ENCODE data around the gene ATP2B3.

Gene ATP2B3

GRCh38 chrX:153627675-153628111, 110.3 kb downstream of the ATP2B3 start:
- Histone ChIP-seq H3K27ac (ENCODE audit: low read depth, low read length) (no peak overlapping the region), H3K27me3 (ENCODE audit: insufficient read depth, low read length, poor library complexity) (no peaks in the 10 kb centered on the region), H4K8ac (ENCODE audit: low read depth, low read length) (no peak overlapping the region)

DNA sequence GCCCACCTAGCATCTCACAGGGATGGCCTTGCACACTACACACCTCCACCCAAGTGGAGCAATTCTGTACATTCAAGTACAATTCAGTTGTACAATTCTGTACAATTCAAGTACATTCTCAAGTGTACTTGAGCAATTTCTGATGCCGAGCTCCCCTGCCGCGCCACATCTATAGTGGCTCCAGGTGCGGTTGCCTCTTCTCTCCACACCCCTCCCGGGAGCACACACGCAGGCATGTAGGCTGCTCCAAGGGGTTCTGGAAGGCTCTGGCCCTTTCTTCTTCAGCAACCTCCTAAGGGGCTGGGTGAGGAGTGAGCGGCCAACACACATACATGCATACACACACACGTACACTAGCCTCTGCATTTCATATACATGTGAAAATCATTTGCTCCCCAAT, 110.7 kb downstream of the ATP2B3 start:
- Histone ChIP-seq H3K27me3 (ENCODE audit: insufficient read depth, low read length, poor library complexity) (no peaks in the 10 kb centered on the region), H3K27ac (ENCODE audit: low read depth, low read length) (no peak overlapping the region), H3K4me2 (ENCODE audit: low read length) (no peak overlapping the region), H3K56ac (ENCODE audit: low read length) (no peak overlapping the region), H3K79me1 (ENCODE audit: low read length) (no peaks in the 10 kb centered on the region), H3K79me2 (ENCODE audit: control insufficient read depth, insufficient read depth, low read length) (no peaks in the 10 kb centered on the region), H4K5ac (ENCODE audit: low read length) (no peak overlapping the region), H3K18ac (ENCODE audit: low read length) (no peak overlapping the region), H3K4me1 (ENCODE audit: control insufficient read depth, low read depth, low read length) (no peaks in the 10 kb centered on the region), H2BK120ac (ENCODE audit: low read depth, low read length) (no peak overlapping the region), H4K8ac (ENCODE audit: low read depth, low read length) (no peak overlapping the region), H3K23ac (ENCODE audit: low read length) (no peak overlapping the region), H2BK5ac (ENCODE audit: low read length) (no peak overlapping the region), H3K9ac (ENCODE audit: low read length) (no peak overlapping the region), H3K4me3 (ENCODE audit: low read length) (no peak overlapping the region), H2AK5ac (ENCODE audit: low read length) (no peak overlapping the region), H3K4ac (ENCODE audit: low read depth, low read length) (no peak overlapping the region), H3K36me3 (ENCODE audit: control insufficient read depth, insufficient read depth, low read length) (no peaks in the 10 kb centered on the region), H2BK15ac (replicated peaks; ENCODE audit: low read depth) (no peak overlapping the region)
- no peak for DNase-seq
- WGBS (ENCODE audit: extremely low coverage, insufficient coverage, low lambda C conversion rate) = no CpG with 5 or more reads among the region's 8 CpGs

More at GRCh38 chrX:153627675-153628111, 110.3 kb downstream of the ATP2B3 start:
- Histone ChIP-seq H3K79me2 (ENCODE audit: control insufficient read depth, insufficient read depth, low read length) (no peaks in the 10 kb centered on the region), H3K56ac (ENCODE audit: low read length) (no peak overlapping the region), H2BK15ac (replicated peaks; ENCODE audit: low read depth) (no peak overlapping the region), H3K4ac (ENCODE audit: low read depth, low read length) (no peak overlapping the region), H3K18ac (ENCODE audit: low read length) (no peak overlapping the region), H3K4me1 (ENCODE audit: control insufficient read depth, low read depth, low read length) (no peaks in the 10 kb centered on the region), H3K4me2 (ENCODE audit: low read length) (no peak overlapping the region), H2BK120ac (ENCODE audit: low read depth, low read length) (no peak overlapping the region), H2BK5ac (ENCODE audit: low read length) (no peak overlapping the region), H3K9ac (ENCODE audit: low read length) (no peak overlapping the region), H3K79me1 (ENCODE audit: low read length) (no peaks in the 10 kb centered on the region), H3K36me3 (ENCODE audit: control insufficient read depth, insufficient read depth, low read length) (no peaks in the 10 kb centered on the region), H3K4me3 (ENCODE audit: low read length) (no peak overlapping the region), H2AK5ac (ENCODE audit: low read length) (no peak overlapping the region), H3K23ac (ENCODE audit: low read length) (no peak overlapping the region), H4K5ac (ENCODE audit: low read length) (no peak overlapping the region)
- DNase-seq = no peak
- no CpG with 5 or more reads among the region's 15 CpGs for WGBS (ENCODE audit: extremely low coverage, insufficient coverage, low lambda C conversion rate)

DNA sequence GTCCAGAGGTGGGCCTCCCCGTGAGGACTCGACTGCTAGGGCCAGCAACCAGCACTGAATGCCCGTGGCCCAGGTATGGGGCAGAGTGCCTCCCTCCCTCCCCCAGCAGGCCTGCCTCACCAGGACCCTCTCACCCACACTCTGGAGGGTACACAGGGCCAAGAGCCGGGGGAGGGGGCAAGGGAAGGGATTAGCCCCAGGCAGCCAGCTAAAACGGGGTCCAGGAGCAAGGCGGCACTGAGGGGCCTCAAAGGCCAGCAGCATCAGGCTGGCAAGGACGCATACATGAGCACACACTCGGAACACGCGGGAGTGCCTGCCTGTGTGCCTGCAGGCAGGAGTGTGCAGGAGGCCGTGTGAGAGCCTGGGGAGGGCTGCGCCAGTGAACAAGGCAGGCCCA, 111.2 kb downstream of the ATP2B3 start:
- H2BK5ac ChIP-seq (ENCODE audit: low read length) = no peak overlapping the region
- H3K79me1 ChIP-seq (ENCODE audit: low read length) = no peaks in the 10 kb centered on the region
- no peak overlapping the region for H3K4me2 ChIP-seq (ENCODE audit: low read length)
- no peak overlapping the region for H3K4ac ChIP-seq (ENCODE audit: low read depth, low read length)
- no CpG with 5 or more reads among the region's 12 CpGs for WGBS (ENCODE audit: extremely low coverage, insufficient coverage, low lambda C conversion rate)
- no peak overlapping the region for H3K18ac ChIP-seq (ENCODE audit: low read length)
- H4K8ac ChIP-seq (ENCODE audit: low read depth, low read length) = no peak overlapping the region
- no peak for DNase-seq
- no peak overlapping the region for H2AK5ac ChIP-seq (ENCODE audit: low read length)
- no peak overlapping the region for H2BK120ac ChIP-seq (ENCODE audit: low read depth, low read length)
- H3K23ac ChIP-seq (ENCODE audit: low read length) = no peak overlapping the region
- no peaks in the 10 kb centered on the region for H3K36me3 ChIP-seq (ENCODE audit: control insufficient read depth, insufficient read depth, low read length)
- H4K5ac ChIP-seq (ENCODE audit: low read length) = no peak overlapping the region
- H3K79me2 ChIP-seq (ENCODE audit: control insufficient read depth, insufficient read depth, low read length) = no peaks in the 10 kb centered on the region
- no peaks in the 10 kb centered on the region for H3K4me1 ChIP-seq (ENCODE audit: control insufficient read depth, low read depth, low read length)
- H3K27me3 ChIP-seq (ENCODE audit: insufficient read depth, low read length, poor library complexity) = no peaks in the 10 kb centered on the region
- no peak overlapping the region for H2BK15ac ChIP-seq (replicated peaks; ENCODE audit: low read depth)
- H3K4me3 ChIP-seq (ENCODE audit: low read length) = no peak overlapping the region
- no peak overlapping the region for H3K27ac ChIP-seq (ENCODE audit: low read depth, low read length)
- no peak overlapping the region for H3K9ac ChIP-seq (ENCODE audit: low read length)
- H3K56ac ChIP-seq (ENCODE audit: low read length) = no peak overlapping the region

GRCh38 chrX:153631346-153631745, 113.9 kb downstream of the ATP2B3 start:
- H3K23ac ChIP-seq (ENCODE audit: low read length) = no peak overlapping the region
- H3K36me3 ChIP-seq (ENCODE audit: control insufficient read depth, insufficient read depth, low read length) = no peaks in the 10 kb centered on the region
- H2BK5ac ChIP-seq (ENCODE audit: low read length) = no peak overlapping the region
- no peak overlapping the region for H3K18ac ChIP-seq (ENCODE audit: low read length)
- no peak for DNase-seq
- no peak overlapping the region for H4K5ac ChIP-seq (ENCODE audit: low read length)
- H3K79me2 ChIP-seq (ENCODE audit: control insufficient read depth, insufficient read depth, low read length) = no peaks in the 10 kb centered on the region
- H3K4me2 ChIP-seq (ENCODE audit: low read length) = no peak overlapping the region
- H3K4ac ChIP-seq (ENCODE audit: low read depth, low read length) = no peak overlapping the region
- H2BK15ac ChIP-seq (replicated peaks; ENCODE audit: low read depth) = no peak overlapping the region
- no CpG with 5 or more reads among the region's 2 CpGs for WGBS (ENCODE audit: extremely low coverage, insufficient coverage, low lambda C conversion rate)
- no peak overlapping the region for H3K56ac ChIP-seq (ENCODE audit: low read length)
- no peaks in the 10 kb centered on the region for H3K27me3 ChIP-seq (ENCODE audit: insufficient read depth, low read length, poor library complexity)
- H3K79me1 ChIP-seq (ENCODE audit: low read length) = no peaks in the 10 kb centered on the region
- no peak overlapping the region for H2BK120ac ChIP-seq (ENCODE audit: low read depth, low read length)
- H2AK5ac ChIP-seq (ENCODE audit: low read length) = no peak overlapping the region
- no peak overlapping the region for H3K9ac ChIP-seq (ENCODE audit: low read length)
- H3K27ac ChIP-seq (ENCODE audit: low read depth, low read length) = no peak overlapping the region
- H3K4me1 ChIP-seq (ENCODE audit: control insufficient read depth, low read depth, low read length) = no peaks in the 10 kb centered on the region
- no peak overlapping the region for H3K4me3 ChIP-seq (ENCODE audit: low read length)
- H4K8ac ChIP-seq (ENCODE audit: low read depth, low read length) = no peak overlapping the region

GRCh38 chrX:153631907-153632594, 114.6 kb downstream of the ATP2B3 start:
- Histone ChIP-seq H2BK15ac (replicated peaks; ENCODE audit: low read depth) (no peak overlapping the region), H4K5ac (ENCODE audit: low read length) (no peak overlapping the region), H3K4me1 (ENCODE audit: control insufficient read depth, low read depth, low read length) (no peaks in the 10 kb centered on the region), H3K36me3 (ENCODE audit: control insufficient read depth, insufficient read depth, low read length) (no peaks in the 10 kb centered on the region), H3K79me2 (ENCODE audit: control insufficient read depth, insufficient read depth, low read length) (no peaks in the 10 kb centered on the region), H2BK5ac (ENCODE audit: low read length) (no peak overlapping the region), H3K56ac (ENCODE audit: low read length) (no peak overlapping the region), H3K79me1 (ENCODE audit: low read length) (no peaks in the 10 kb centered on the region), H3K27me3 (ENCODE audit: insufficient read depth, low read length, poor library complexity) (no peaks in the 10 kb centered on the region), H3K27ac (ENCODE audit: low read depth, low read length) (no peak overlapping the region), H3K4me3 (ENCODE audit: low read length) (no peak overlapping the region), H3K4ac (ENCODE audit: low read depth, low read length) (no peak overlapping the region), H4K8ac (ENCODE audit: low read depth, low read length) (no peak overlapping the region), H3K4me2 (ENCODE audit: low read length) (no peak overlapping the region), H3K23ac (ENCODE audit: low read length) (no peak overlapping the region), H3K9ac (ENCODE audit: low read length) (no peak overlapping the region), H2BK120ac (ENCODE audit: low read depth, low read length) (no peak overlapping the region), H2AK5ac (ENCODE audit: low read length) (no peak overlapping the region), H3K18ac (ENCODE audit: low read length) (no peak overlapping the region)
- no CpG with 5 or more reads among the region's 19 CpGs for WGBS (ENCODE audit: extremely low coverage, insufficient coverage, low lambda C conversion rate)
- DNase-seq = no peak
